HG03064 (cell line): Measurements from ENCODE around the gene LYAR.

Experiments
- ATAC-seq: cut with Tn5 transposase; IDR thresholded peaks from one replicate; pipeline ENCODE4 v1.9.1; 2021; ENCODE audit warnings: low read depth; ENCODE audit not compliant: unreplicated experiment

The LYAR gene

GRCh38 chr4:4225915-4226605 lies 63.9 kb downstream of the LYAR start:
- ATAC-seq, result no peak
